HG03095 (cell line): ENCODE data around the gene RIOK1.

Experiments used
- ATAC-seq: cut with Tn5 transposase; IDR thresholded peaks from one replicate; pipeline ENCODE4 v1.9.1; 2021; ENCODE audit warnings: moderate library complexity; ENCODE audit not compliant: unreplicated experiment

Gene RIOK1

GRCh38 chr6:7406743-7407142 is 17.1 kb downstream of the RIOK1 start:
- ATAC-seq = no peak

DNA sequence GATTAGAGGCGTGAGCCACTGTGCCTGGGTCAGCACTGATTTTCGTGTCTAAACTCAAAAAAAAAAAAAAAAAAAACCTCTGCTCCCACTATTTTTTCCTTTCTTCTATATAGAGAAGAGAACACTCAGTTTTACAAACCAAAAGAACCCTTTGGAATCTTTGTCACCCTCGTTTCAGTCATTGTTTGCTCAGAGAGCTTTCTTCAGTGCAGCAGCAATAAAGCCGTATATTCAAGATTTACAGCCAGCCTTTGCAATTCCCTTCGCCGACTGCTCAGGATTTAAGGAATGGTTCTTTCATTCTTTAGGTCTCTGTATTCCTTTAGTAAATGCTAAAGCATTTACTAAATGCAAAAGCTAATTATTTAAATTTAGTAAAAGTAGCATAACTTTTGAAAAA is 20.1 kb downstream of the RIOK1 start:
- ATAC-seq = no peak

DNA sequence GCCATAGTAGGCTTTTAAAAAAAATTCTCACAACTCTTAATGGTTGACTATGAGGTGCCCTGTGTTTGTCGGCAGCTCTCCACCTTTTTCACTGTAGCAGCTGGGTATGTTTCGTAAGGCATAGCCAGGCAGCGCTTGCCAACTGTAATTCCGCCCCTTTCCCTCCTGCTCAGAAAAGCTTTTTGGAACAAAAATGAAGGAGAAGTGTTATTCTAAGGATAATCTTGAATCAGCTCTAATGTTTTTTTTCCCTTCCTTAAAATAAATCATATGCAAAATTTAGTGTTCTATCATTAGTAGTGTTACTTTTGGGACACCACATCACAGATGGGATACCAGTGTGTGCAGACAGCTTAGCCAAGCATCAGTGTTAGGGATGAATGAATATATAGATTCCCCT is 21.2 kb downstream of the RIOK1 start:
- no peak for ATAC-seq

DNA sequence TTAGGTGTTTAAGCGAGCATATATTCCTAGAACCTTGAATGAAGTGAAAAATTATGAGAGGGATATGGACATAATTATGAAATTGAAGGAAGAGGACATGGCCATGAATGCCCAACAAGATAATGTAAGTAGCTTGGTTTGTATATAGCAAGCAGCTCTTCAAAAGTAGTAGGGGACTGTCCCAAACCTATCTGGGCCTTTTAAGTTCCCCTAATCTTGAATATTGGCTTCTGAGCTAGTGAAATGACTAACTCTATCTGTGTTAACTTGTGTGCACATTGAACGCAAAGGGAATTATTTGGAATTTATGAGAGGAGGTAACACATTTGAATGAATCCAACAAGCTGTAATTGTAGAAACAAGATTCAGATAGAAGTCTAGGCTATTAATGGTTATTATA is 21.7 kb downstream of the RIOK1 start:
- ATAC-seq = no peak

- no peak for ATAC-seq
These were observed 23.7 kb downstream of the RIOK1 start for GRCh38 chr6:7413151-7413823.

DNA sequence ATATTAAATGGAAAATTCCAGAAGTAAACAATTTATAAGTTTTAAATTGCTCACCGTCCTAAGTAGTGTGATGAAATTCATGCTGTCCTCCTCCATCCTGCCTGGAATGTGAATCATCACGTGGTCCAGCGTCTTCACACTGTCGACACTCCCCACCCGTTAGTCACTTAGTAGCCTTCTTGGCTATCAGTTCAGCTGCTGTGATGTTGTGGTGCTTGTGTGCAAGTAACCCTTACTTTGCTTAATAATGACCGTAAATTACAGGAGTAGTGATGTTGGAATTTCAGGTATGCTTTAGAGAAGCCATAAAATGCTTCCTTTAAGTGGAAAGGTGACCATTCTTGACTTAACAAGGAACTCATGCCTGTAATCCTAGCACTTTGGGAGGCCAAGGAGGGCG is 25.2 kb downstream of the RIOK1 start:
- ATAC-seq = no peak

DNA sequence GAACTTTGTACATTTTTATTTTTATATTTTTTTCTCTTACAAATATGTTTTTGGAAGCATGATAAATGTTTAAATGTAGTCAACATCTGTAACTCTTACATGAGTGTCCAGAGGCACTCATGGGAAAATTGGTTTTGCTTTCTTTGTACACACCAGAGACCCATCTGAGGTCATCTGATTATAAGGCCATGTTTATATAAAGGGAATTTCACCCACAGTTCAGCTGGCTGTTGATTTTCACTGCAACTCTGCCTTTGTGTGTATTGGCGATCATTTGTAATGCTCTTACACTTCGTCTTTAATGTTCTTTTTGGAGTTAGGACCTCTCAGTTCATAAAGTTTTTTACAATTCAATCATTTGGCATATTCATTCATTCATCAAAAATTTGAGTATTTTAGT is 28.1 kb downstream of the RIOK1 start:
- no peak for ATAC-seq

- ATAC-seq = no peak
These were observed 28.8 kb downstream of the RIOK1 start for GRCh38 chr6:7418238-7418905.

GRCh38 chr6:7419065-7419464 is 29.5 kb downstream of the RIOK1 start:
- ATAC-seq = no peak

- no peak for ATAC-seq
These were observed 31.5 kb downstream of the RIOK1 start for GRCh38 chr6:7421066-7421465.

DNA sequence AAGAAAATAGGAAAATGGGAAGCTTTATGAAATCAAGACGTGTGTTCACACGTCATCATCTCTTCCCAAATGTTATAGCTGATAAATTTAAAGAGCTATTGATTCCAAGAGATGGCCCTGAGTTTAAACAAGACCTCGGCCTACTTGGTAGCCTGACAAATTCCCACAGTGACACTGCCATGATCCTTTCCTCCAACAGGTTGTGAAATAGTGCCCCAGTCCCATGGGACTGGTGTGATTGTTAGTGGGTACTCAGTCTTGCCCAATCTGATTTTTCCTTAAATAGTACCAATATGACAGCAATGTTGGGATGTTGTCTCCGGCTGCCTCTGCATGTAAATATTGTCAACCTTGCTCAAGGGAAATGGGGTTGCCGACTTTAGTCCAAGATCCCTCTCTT is 34.5 kb downstream of the RIOK1 start:
- ATAC-seq = no peak

GRCh38 chr6:7424967-7425807 is 35.6 kb downstream of the RIOK1 start:
- no peak for ATAC-seq

- no peak for ATAC-seq
These were observed 36.2 kb downstream of the RIOK1 start for GRCh38 chr6:7425808-7426190.

DNA sequence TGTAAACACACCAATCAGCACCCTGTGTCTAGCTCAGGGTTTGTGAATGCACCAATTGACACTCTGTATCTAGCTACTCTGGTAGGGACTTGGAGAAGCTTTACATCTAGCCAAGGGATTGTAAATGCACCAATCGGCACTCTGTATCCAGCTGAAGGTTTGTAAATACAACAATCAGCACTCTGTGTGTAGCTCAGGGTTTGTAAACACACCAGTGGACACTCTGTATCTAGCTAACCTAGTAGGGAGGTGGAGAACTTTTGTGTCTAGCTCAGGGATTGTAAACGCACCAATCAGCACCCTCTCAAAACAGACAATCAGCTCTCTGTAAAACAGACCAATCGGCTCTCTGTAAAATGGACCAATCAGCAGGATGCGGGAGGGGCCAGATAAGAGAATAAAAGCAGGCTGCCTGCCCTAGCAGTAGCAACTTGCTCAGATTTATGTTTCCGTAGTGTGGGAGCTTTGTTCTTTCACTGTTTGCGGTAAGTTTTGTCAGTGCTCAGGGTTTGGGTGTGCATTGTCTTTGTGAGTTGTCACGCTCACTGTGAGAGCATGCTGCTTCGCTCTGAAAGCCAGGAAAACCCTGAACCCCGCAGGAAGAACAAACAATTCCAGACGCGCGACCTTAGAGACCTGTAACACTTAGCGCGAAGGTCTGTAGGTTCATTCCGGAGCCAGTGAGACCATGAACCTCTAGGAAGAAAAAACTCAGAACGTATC is 37.0 kb downstream of the RIOK1 start:
- ATAC-seq = no peak

GRCh38 chr6:7431313-7431673 is 41.7 kb downstream of the RIOK1 start:
- ATAC-seq = no peak

DNA sequence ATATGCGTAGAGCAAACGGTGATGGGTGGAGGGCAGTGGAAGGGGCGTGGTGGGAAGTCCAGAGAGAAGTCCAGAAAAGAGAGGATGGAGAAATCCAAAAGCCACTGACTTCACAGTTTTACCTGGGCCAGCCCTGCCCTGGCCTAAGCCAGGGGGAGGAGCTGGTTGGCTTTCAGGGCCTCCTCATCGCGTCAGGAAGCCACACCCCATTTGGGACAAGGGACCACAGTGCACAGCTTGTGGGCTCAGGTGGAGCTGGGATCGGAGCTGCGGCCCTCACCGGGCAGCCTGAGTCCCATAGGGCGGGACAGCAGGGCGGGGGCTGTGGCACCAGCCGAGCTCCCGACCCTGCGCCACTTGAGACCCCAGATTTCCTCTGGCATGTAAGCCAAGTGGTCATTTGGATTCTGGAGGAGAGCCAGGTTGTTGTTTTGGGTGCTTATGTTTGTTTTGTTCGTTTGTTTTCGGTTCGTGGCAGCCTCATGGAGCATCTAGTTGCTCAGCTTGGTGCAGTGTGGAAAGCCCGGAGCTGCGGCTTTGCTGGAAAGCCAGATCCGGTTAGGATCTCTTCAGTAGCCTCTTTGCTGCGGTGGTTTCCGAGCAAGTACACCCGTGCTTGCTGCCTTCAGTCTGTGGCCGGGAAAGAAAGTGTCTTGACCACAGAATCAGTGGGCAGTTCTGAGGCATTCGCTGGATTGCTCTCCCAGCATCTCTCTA is 42.2 kb downstream of the RIOK1 start:
- no peak for ATAC-seq

GRCh38 chr6:7432391-7433120 is 42.9 kb downstream of the RIOK1 start:
- no peak for ATAC-seq

DNA sequence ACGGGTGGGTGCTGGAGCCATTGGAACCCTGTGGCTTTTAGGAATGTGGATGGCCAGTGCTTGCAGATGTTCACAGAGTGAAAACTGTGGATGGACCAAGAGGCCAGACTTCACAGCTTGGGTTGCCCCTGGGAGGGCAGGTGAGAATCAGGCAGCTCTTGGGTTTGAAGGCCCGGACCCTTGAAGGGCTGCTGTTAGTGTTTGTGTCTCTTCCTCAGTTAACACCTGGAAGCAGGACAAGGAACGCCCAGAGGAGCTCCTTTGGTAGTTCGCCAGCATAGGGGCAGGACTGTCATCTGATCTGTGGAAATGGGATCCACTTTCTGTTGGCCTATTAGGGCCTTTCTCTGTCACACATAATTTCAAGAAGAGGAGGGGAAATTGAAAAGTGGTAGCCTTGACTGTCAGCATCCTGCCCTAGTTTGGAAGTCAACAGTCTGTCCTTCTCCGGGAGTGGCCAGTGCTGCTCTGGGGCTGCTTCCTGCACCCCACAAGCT is 43.6 kb downstream of the RIOK1 start:
- no peak for ATAC-seq

DNA sequence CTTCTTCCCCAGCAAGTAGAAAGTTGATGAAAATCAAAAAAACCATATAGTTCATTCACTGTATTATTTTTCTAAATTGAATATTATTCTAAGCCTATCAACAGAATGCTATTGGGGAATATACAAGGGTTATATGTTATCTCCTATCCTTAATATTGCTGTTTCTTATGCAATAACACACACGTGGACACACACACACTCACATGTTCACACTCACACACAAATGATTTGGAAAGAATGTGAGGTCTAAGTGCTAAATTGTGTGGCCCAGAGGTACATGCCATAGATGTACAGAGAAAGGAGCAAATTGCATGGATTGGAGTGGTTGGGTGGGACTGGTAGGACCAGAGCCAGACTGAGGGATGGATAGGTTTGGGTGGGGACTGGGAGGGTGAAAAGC is 45.1 kb downstream of the RIOK1 start:
- no peak for ATAC-seq

DNA sequence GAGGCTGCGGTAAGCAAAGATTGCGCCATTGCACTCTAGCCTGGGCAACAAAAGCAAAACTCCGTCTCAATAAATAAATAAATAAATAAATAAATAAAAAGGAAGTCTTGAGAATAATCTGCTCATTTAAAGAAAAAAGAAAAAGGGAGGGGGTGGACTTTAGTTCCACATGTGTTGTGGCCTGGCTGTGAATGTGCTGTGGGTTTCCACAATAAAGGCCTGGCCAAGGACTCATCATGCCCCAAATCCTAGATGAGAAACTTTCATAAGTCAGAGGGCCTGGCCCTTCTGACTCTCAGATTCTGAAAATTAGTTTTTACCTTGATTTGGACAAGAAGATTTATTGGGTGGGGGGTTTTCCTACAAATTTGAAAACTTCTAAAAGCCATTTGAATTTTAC is 48.4 kb downstream of the RIOK1 start:
- no peak for ATAC-seq
